Thyroid gland (tissue), 4 donors: ENCODE measurements around the gene FGGY. TPM values are rescaled to one million over a fixed set of nuclear protein-coding genes. Genes with fewer than 3 reads are reported as not detected.
A peak's percentile ranks its signal among the peaks of the same experiment; 100 is the strongest.

Source experiments
- DNase-seq, 2 donors: peaks; one replicate each; pipeline ENCODE4 v3.0.0-alpha.2; 2019
- H3K27ac ChIP-seq, 3 donors: fragments of 200-600 bp; sonication (generic); 1 replicate in 2 of 3; 2 replicates in 1 of 3; pipeline ENCODE4 v1.5.1; 2016 to 2019; ENCODE audit warnings: mild to moderate bottlenecking in 1 of 3, moderate library complexity in 1 of 3
- H3K27me3 ChIP-seq: fragments of 200-600 bp; sonication (generic); one replicate; pipeline ENCODE4 v1.5.1; 2019
- H3K36me3 ChIP-seq, 2 donors: fragments of 200-600 bp; sonication (generic); one replicate each; pipeline ENCODE4 v1.5.1; 2016 to 2019
- H3K4me1 ChIP-seq, 2 donors: fragments of 200-600 bp; sonication (generic); one replicate each; pipeline ENCODE4 v1.5.1; 2017 to 2019
- H3K4me3 ChIP-seq, 3 donors: fragments of 200-600 bp; sonication (generic); replicated peaks in 1 of 3; 1 replicate in 2 of 3; 2 replicates in 1 of 3; pipeline ENCODE4 v1.5.1; 2016; ENCODE audit warnings: mild to moderate bottlenecking in 1 of 3
- H3K9me3 ChIP-seq: fragments of 200-600 bp; sonication (generic); one replicate; pipeline ENCODE4 v1.5.1; 2017
- CTCF ChIP-seq, 6 experiments: fragments of 200-600 bp in 3 of 6; fragments of 450-650 bp in 3 of 6; sonication (generic) in 3 of 6; IDR thresholded peaks; one replicate each; pipeline ENCODE4 v1.5.1; 2016 to 2019; ENCODE audit warnings: antibody characterized with exemption in 6 of 6, mild to moderate bottlenecking in 2 of 6, inconsistent platforms in 1 of 6, moderate library complexity in 1 of 6
- POLR2A ChIP-seq, 2 donors: fragments of 450-650 bp; IDR thresholded peaks; one replicate each; pipeline ENCODE4 v1.6.1; 2017; ENCODE audit warnings: antibody characterized with exemption in 2 of 2, mild to moderate bottlenecking in 2 of 2, moderate library complexity in 1 of 2
- WGBS, 2 donors: methylation state at CpG; one replicate each; pipeline ENCODE4 v1.1.5; 2017; 5-methylcytosine and 5-hydroxymethylcytosine counted together
- intact Hi-C: fragments of 100-400 bp; cut with DNase I; formaldehyde crosslinking; loops from one replicate; pipeline ENCODE4 v1.15.1; 2023
- total RNA-seq, 4 donors: library from RNA; depleted of rRNA; stranded (reverse); fragments of >200 nt; gene quantifications; one replicate each; pipeline ENCODE4 v1.2.3, GENCODE V29; 2016

Gene FGGY
- total RNA-seq, 4 donors from 2014 or later, result 24.6 to 46.1 (median 36.4) TPM

- Histone ChIP-seq H3K4me1 (peaks cover 4 to 5% of the 10 kb centered on the region in 2 donors), H3K9me3 (no peaks in the 10 kb centered on the region), H3K4me3 (no peak overlapping the region), H3K27ac (no peak overlapping the region), H3K36me3 (no peaks in the 10 kb centered on the region), H3K27me3 (no peaks in the 10 kb centered on the region)
- TF ChIP-seq POLR2A (IDR thresholded peaks at IDR 0.05), result no peak
- TF ChIP-seq CTCF (IDR thresholded peaks at IDR 0.05), result no peak
- no peak for DNase-seq
- 75 to 89% methylated on average over 4 of the region's 4 CpGs for WGBS, 2 donors
- intact Hi-C loops, result loop anchor here (5.0 kb wide), 1 partner anchor 1020 kb away; no protein-coding TSS in a partner anchor
Measured at GRCh38 chr1:59757197-59757747, 460.4 kb downstream of the FGGY start.

GRCh38 chr1:59759156-59759925, 462.4 kb downstream of the FGGY start:
- H3K4me1 ChIP-seq, result peaks cover 4 to 5% of the 10 kb centered on the region in 2 donors
- TF ChIP-seq POLR2A (IDR thresholded peaks at IDR 0.05) (no peak), CTCF (IDR thresholded peaks at IDR 0.05) (peak; percentile 78 to 97 (median 94))
- peak overlapping the region in 1 of 3 donors; percentile 34 for H3K27ac ChIP-seq
- H3K4me3 ChIP-seq, result no peak overlapping the region
- no peaks in the 10 kb centered on the region for H3K36me3 ChIP-seq
- 7 to 9% methylated on average over 11 of the region's 11 CpGs for WGBS, 2 donors
- no peaks in the 10 kb centered on the region for H3K27me3 ChIP-seq
- intact Hi-C loops, result loop anchor here (5.0 kb wide), 1 partner anchor 1022 kb away; no protein-coding TSS in a partner anchor
- H3K9me3 ChIP-seq, result no peaks in the 10 kb centered on the region
- peak; percentile 74 to 81 for DNase-seq

- 81 to 85% methylated on average over 3 of the region's 3 CpGs for WGBS, 2 donors
- DNase-seq, result no peak
- no peak overlapping the region for H3K27ac ChIP-seq
- H3K36me3 ChIP-seq, result no peaks in the 10 kb centered on the region
- peaks cover 4 to 5% of the 10 kb centered on the region in 2 donors for H3K4me1 ChIP-seq
- no peaks in the 10 kb centered on the region for H3K9me3 ChIP-seq
- H3K4me3 ChIP-seq, result no peak overlapping the region
- no peaks in the 10 kb centered on the region for H3K27me3 ChIP-seq
- TF ChIP-seq CTCF (IDR thresholded peaks at IDR 0.05) (no peak), POLR2A (IDR thresholded peaks at IDR 0.05) (no peak)
- intact Hi-C loops, result no loop called here
Measured at GRCh38 chr1:59761443-59761842, 464.5 kb downstream of the FGGY start.

GRCh38 chr1:59763418-59763817, 466.5 kb downstream of the FGGY start:
- Histone ChIP-seq H3K27me3 (no peaks in the 10 kb centered on the region), H3K4me3 (no peak overlapping the region), H3K27ac (no peak overlapping the region), H3K4me1 (peaks cover 4 to 5% of the 10 kb centered on the region in 2 donors), H3K9me3 (no peaks in the 10 kb centered on the region), H3K36me3 (no peaks in the 10 kb centered on the region)
- WGBS, 2 donors, result 83 to 87% methylated on average over 2 of the region's 2 CpGs
- TF ChIP-seq CTCF (IDR thresholded peaks at IDR 0.05), result no peak
- TF ChIP-seq POLR2A (IDR thresholded peaks at IDR 0.05), result no peak
- intact Hi-C loops, result no loop called here
- no peak for DNase-seq
